ENCODE data around the gene SGO2. TPM values are rescaled to one million over a fixed set of nuclear protein-coding genes. Genes with fewer than 3 reads are reported as not detected.
A peak's percentile ranks its signal among the peaks of the same experiment; 100 is the strongest.

SGO2 gene
- total RNA-seq, 1 experiment from 2014 or later, result 20.1 TPM

DNA sequence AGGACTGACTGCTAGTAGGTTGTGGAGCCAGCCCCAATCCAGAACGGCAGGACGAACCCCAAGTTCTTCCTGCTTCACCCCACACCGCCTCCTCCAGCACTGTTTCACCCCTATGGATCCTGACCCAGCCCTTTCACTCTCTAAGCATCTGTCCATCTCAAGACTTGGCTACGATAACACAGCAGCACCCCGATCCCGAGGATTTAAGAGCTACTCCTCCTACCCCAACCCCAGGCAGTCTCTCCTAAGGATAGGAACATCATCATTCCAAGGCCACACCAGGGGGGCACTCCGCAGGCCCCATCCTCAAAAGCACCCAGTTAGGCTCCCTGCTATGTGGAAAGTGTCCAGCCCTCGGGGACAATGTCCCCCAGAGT is 16.8 kb upstream of the SGO2 start:
- ChIA-PET CTCF (interaction anchor here (0.6 to 1.5 kb wide), 9 partner anchors 16 to 583 kb away, joined by 3 to 18 read pairs (median 3); no protein-coding TSS in a partner anchor), POLR2A (interaction anchor here (0.6 to 0.8 kb wide), 2 partner anchors 103 to 239 kb away, joined by 4 to 5 read pairs; no protein-coding TSS in a partner anchor)
- H3K4me3 Mint-ChIP-seq (ENCODE audit: unreplicated experiment), result peak overlapping the region; percentile 77
- Histone ChIP-seq H3K9me3 (no peaks in the 10 kb centered on the region), H3K27me3 (replicated peaks; ENCODE audit: control insufficient read depth, insufficient read depth, low read length) (no peaks in the 10 kb centered on the region), H3K4me3 (ENCODE audit: low read depth, low read length) (peak overlapping the region; percentile 72), H3K36me3 (ENCODE audit: control insufficient read depth, insufficient read depth, low read length) (no peaks in the 10 kb centered on the region), H3K4me1 (peaks cover 19% of the 10 kb centered on the region)
- H3K9me3 Mint-ChIP-seq (ENCODE audit: unreplicated experiment), result no peaks in the 10 kb centered on the region
- H3K27me3 Mint-ChIP-seq (ENCODE audit: insufficient read depth, unreplicated experiment), result no peaks in the 10 kb centered on the region
- no peak for DNase-seq
- intact Hi-C loops (cut with micrococcal nuclease; ENCODE audit: unreplicated experiment), result no loop called here
- H3K27ac Mint-ChIP-seq (ENCODE audit: unreplicated experiment), result peak overlapping the region; percentile 80
- TSS peak; percentile 60 for BruUV-seq (replicated peaks)
- no peaks in the 10 kb centered on the region for H3K36me3 Mint-ChIP-seq (ENCODE audit: insufficient read depth, unreplicated experiment)
- peaks cover 7% of the 10 kb centered on the region for H3K4me1 Mint-ChIP-seq (ENCODE audit: low read depth, unreplicated experiment)
- TF ChIP-seq, protein P1, sequence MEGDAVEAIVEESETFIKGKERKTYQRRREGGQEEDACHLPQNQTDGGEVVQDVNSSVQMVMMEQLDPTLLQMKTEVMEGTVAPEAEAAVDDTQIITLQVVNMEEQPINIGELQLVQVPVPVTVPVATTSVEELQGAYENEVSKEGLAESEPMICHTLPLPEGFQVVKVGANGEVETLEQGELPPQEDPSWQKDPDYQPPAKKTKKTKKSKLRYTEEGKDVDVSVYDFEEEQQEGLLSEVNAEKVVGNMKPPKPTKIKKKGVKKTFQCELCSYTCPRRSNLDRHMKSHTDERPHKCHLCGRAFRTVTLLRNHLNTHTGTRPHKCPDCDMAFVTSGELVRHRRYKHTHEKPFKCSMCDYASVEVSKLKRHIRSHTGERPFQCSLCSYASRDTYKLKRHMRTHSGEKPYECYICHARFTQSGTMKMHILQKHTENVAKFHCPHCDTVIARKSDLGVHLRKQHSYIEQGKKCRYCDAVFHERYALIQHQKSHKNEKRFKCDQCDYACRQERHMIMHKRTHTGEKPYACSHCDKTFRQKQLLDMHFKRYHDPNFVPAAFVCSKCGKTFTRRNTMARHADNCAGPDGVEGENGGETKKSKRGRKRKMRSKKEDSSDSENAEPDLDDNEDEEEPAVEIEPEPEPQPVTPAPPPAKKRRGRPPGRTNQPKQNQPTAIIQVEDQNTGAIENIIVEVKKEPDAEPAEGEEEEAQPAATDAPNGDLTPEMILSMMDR (IDR thresholded peaks at IDR 0.05; ENCODE audit: insufficient read depth in 1 of 2, low read depth in 1 of 2, low read length in 1 of 2, severe bottlenecking in 1 of 2, unreplicated experiment in 1 of 2), result no peak

DNA sequence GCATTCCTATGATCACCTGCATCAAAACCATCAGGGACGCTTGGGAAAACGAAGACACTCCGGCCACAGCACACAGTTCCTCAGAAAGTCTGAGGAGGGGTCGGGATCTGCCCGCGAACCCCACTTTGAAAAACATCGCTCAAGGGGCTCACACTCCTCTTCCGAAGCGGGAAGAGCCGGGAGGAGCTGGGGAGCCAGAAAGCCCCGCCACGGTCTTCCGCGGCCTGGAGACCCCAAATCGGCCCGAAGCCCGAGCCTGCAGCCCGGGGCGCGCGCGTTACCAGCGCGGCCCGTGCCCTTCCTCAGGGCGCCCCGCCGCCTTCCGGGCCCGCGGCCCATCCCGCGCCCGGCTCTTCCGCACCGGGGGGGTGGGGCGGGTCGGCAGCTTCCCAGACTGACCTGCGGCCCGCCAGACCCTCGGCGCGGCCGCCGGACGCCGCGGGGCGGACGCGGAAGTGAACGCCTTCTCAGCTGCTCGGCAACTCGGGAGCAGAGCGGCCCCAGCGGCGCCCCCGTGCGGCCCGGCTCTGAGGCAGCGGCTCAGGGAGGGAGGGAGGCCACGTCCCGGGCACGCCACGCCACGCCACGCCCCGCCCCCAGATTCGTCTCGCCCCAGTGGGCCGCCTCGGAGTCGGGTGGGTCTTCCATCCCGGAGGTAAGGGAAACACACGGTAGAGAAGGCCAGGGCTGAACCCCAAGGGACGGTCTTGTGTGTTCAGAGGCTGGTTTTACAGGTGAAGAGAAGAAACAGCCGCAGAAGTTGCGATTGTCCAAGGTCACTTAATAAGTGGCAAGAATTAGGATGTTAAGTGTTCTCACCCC is 16.2 kb upstream of the SGO2 start, which contains the start of gene KCTD18:
KCTD18 (minus strand) TSS at position 457 of the 822 bp plus-strand sequence. CDS start 3,052 bp downstream, outside the sequence.
- H3K27me3 ChIP-seq (replicated peaks; ENCODE audit: control insufficient read depth, insufficient read depth, low read length), result no peaks in the 10 kb centered on the region
- TF ChIP-seq, protein P1 (IDR thresholded peaks at IDR 0.05; ENCODE audit: insufficient read depth in 1 of 2, low read depth in 1 of 2, low read length in 1 of 2, severe bottlenecking in 1 of 2, unreplicated experiment in 1 of 2), result peak; percentile 88
- POLR2A ChIA-PET, result interaction anchor here (0.6 to 0.8 kb wide), 2 partner anchors 104 to 238 kb away, joined by 4 to 5 read pairs; no protein-coding TSS in a partner anchor
- peak within 1 kb of the TSS; percentile 77 for H3K4me3 Mint-ChIP-seq (ENCODE audit: unreplicated experiment)
- no peaks in the 10 kb centered on the region for H3K9me3 Mint-ChIP-seq (ENCODE audit: unreplicated experiment)
- no peaks in the 10 kb centered on the region for H3K36me3 ChIP-seq (ENCODE audit: control insufficient read depth, insufficient read depth, low read length)
- CTCF ChIA-PET, result interaction anchor here (0.6 to 1.5 kb wide), 10 partner anchors 16 to 584 kb away, joined by 3 to 18 read pairs (median 3); no protein-coding TSS in a partner anchor
- BruUV-seq (replicated peaks), result no TSS peak
- DNase-seq, result peak; percentile 92 to 96
- peak within 1 kb of the TSS; percentile 80 for H3K27ac Mint-ChIP-seq (ENCODE audit: unreplicated experiment)
- peak within 1 kb of the TSS; percentile 72 for H3K4me3 ChIP-seq (ENCODE audit: low read depth, low read length)
- H3K9me3 ChIP-seq, result no peaks in the 10 kb centered on the region
- intact Hi-C loops (cut with micrococcal nuclease; ENCODE audit: unreplicated experiment), result loop anchor here (1.0 kb wide), 2 partner anchors 16 to 27 kb away; partner anchors contain the start of gene SGO2
- H3K4me1 Mint-ChIP-seq (ENCODE audit: low read depth, unreplicated experiment), result peaks cover 7% of the 10 kb centered on the region
- peaks cover 19% of the 10 kb centered on the region for H3K4me1 ChIP-seq
- H3K36me3 Mint-ChIP-seq (ENCODE audit: insufficient read depth, unreplicated experiment), result no peaks in the 10 kb centered on the region
- no peaks in the 10 kb centered on the region for H3K27me3 Mint-ChIP-seq (ENCODE audit: insufficient read depth, unreplicated experiment)

DNA sequence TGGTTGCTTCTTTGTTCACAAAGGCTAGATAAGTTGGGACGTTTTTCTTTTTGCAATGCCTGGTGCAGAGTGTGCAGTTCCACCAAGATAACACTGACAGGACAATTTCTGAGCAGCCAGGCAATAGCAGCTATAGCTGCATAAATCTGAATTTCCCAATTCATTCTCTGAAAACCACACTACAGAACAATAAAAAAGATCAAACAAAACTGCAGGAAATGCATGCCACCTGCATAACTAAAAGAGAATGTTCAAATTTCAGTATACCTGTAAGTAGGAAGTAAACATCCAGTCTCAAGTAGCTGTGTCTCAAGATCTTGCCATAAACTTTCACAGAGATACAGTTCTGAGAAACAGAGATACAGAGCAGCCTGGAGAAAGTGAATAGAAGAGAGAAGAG is 10.9 kb upstream of the SGO2 start:
- H3K36me3 Mint-ChIP-seq (ENCODE audit: insufficient read depth, unreplicated experiment), result no peaks in the 10 kb centered on the region
- ChIA-PET POLR2A (no interaction called here), CTCF (no interaction called here)

More for the DNA sequence above, 10.9 kb upstream of the SGO2 start:
- Mint-ChIP-seq H3K27ac (ENCODE audit: unreplicated experiment) (no peak overlapping the region), H3K9me3 (ENCODE audit: unreplicated experiment) (peaks cover 20% of the 10 kb centered on the region), H3K4me3 (ENCODE audit: unreplicated experiment) (no peak overlapping the region), H3K27me3 (ENCODE audit: insufficient read depth, unreplicated experiment) (no peaks in the 10 kb centered on the region), H3K4me1 (ENCODE audit: low read depth, unreplicated experiment) (no peaks in the 10 kb centered on the region)
- no TSS peak for BruUV-seq (replicated peaks)
- peaks cover 15% of the 10 kb centered on the region for H3K9me3 ChIP-seq
- H3K4me3 ChIP-seq (ENCODE audit: low read depth, low read length), result no peak overlapping the region
- H3K36me3 ChIP-seq (ENCODE audit: control insufficient read depth, insufficient read depth, low read length), result no peaks in the 10 kb centered on the region
- no peak for DNase-seq
- no peaks in the 10 kb centered on the region for H3K4me1 ChIP-seq
- no peaks in the 10 kb centered on the region for H3K27me3 ChIP-seq (replicated peaks; ENCODE audit: control insufficient read depth, insufficient read depth, low read length)
- TF ChIP-seq, protein P1 (IDR thresholded peaks at IDR 0.05; ENCODE audit: insufficient read depth in 1 of 2, low read depth in 1 of 2, low read length in 1 of 2, severe bottlenecking in 1 of 2, unreplicated experiment in 1 of 2), result no peak
- intact Hi-C loops (cut with micrococcal nuclease; ENCODE audit: unreplicated experiment), result no loop called here
